NCI-H510A treated with DMSO at 0.1 percent for 48 hours (cell line): ENCODE measurements around the gene RABGAP1L.
A peak's percentile ranks its signal among the peaks of the same experiment; 100 is the strongest.

ENCODE experiments used
- DNase-seq: peaks from one replicate; lab custom pipeline; 2025; lab: John Stamatoyannopoulos, UW

The RABGAP1L gene

DNA sequence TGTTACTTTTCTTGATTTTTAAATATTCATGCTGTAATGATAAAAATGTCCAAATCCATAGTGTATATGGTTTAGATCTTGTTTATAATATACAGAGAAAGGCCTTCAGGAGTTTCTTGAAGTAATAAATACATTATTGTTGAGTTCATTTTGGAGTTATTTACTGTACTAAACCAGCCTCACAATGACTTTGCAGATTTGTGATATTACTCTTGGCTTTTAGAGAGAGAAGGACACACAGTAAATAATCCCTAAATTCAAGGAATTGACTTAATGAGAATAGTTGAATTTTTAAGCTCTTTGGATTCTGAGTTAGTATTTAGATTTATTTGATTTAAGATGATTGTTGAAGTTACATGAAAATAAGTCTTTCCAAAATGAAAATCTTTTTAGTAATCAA lies 38.9 kb downstream of the RABGAP1L start:
- no peak for DNase-seq

DNA sequence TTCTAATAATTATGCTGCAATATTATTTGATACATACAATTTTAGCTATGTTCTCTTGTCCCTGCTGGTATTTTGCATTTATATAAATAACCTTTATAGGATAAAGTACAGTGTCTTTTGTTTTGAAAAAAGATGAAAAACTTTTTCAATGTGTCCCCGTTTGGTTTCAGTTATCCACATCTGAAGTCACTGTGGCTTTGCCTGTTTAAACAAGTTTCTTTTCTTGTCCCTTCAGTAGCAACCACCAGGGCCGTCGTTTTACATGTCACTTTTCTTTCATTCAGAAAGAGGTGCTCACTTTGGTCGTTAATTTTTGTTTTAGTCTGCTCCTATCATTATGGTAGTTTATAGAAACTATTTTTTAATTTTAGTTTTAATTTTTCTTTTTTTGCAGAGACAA lies 41.4 kb downstream of the RABGAP1L start:
- no peak for DNase-seq

- DNase-seq: no peak
These were observed 45.5 kb downstream of the RABGAP1L start for GRCh38 chr1:174204697-174205308.

- no peak for DNase-seq
These were observed 47.0 kb downstream of the RABGAP1L start for GRCh38 chr1:174206148-174206836.

DNA sequence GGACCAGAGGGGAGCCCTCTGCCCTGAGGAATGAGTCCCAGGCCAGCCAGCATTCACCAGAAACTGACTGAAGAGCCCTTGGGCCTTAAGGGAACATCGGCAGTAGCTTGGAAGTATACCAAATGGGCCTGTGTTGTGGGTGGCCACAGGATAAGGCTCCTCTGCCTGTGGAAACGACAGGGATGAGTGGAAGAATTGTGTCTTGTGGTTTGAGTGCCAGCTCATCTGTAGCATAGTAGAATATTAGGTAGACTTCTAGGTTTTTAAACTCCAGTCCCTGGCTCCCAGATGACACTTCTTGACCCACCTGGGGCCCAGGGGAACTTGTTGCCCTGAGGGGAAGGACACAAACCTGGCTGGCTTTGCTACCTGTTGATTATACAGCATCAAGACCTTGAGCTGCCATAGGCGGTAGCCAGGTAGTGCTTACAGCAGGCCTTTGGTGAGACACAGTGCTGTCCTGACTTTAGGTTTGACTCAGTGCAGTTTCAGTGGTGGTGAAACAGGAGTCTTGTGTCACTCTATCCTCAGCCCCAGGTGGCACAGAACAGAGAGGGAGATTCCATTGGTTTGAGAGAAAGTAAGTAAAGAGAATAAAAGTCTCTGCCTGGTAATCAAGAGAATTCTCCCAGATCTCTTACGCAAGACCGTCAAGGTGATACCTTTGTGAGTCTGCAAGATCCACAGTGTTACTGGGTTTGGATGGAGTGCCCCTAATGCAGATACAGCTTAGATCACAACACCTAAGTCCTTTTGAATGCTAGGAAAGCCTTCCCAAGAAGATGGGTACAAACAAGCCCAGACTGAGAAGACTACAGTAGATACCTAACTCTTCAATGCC lies 50.2 kb downstream of the RABGAP1L start:
- DNase-seq: no peak

- DNase-seq: no peak
These were observed 52.2 kb downstream of the RABGAP1L start for GRCh38 chr1:174211486-174211885.

DNA sequence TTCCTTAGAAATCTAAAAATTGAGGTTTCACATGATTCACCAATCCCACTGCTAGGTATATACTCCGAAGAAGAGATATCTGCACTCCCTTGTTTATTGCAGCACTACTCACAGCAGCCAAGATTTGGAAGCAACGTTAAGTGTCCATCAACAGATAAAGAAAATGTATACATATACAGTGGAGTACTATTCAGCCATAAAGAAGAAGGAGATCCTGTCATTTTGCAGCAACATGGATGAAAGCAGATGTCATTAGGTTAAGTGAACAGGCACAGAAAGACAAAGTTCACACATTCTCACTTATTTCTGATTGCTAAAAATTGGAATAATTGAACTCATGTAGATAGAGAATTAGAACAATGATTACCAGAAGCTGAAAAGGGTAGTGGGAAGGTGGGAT lies 56.4 kb downstream of the RABGAP1L start:
- no peak for DNase-seq

GRCh38 chr1:174217248-174217647 lies 57.9 kb downstream of the RABGAP1L start:
- DNase-seq: no peak

DNA sequence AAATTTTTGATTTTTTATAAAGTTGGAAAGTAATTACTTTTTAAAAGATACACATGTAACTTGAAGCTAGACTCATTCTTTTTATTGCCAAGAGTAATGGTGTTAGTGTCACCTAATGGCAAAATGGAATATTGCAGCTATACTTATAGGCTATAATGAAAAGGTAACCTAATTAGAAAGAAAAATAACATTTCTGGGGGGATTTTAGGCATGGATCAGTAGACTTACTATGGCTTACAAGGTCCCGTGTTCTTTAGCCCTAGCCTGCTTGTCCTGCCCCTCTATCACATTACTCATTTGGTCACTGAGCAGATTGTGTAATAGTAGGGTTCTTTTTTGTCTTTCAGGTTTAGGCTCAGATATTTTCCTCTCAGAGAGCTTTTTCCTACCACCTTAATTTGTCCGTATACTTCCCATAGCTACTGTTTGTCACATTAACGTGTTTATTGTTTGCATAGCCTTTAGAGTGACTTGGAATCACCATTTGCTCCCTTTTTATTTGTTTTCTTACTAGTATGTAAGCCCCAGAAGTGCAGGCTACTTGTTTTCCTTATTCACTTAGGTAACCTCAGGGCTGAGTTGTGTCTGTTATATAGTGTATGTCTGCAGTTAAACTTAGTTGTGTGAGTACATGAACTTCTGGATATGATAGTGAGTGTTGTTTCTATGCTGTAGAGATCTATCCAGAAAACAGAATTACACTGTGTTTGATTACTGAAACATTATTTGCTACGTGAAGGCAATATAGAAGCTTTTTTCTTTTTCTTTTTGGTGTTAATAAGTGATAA lies 58.7 kb downstream of the RABGAP1L start:
- peak; percentile 56 for DNase-seq

- DNase-seq: no peak
These were observed 59.7 kb downstream of the RABGAP1L start for GRCh38 chr1:174218983-174219382.

- DNase-seq: no peak
These were observed 60.5 kb downstream of the RABGAP1L start for GRCh38 chr1:174219606-174220370.

- no peak for DNase-seq
These were observed 62.4 kb downstream of the RABGAP1L start for GRCh38 chr1:174221681-174222080.

DNA sequence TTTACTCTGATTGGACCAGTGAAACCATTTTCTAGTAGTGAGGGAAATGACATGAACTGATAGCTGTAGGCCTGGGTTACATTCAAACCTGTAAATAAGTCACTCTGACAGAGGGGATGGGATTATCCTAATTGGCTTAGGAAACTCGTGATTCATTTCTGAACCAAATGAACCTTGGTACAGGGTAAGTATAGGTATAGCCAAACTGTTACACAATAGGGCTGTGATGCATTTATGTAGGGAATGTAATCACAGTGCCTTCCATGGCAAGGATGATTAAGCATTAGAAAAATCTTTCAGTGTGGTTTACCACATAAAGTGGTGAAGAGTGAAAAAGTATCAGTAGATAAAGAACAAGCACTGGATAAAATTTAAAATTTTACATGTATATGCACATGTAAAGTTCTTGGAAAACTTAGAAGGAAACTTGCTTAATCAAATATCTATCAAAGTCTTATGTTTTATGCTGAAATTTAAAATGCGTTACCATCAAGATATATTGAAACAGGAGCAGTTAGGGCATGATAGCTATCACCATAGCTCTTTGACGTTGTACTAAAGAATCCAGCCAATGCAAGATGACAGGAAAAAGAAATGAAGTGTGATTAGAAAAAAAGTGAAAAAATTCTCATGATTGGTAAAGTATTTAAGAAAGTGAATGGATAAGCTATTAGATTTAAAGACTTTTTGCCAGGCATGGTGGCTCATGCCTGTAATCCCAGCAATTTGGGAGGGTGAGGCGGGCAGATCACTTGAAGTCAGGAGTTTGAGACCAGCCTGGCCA lies 63.0 kb downstream of the RABGAP1L start:
- no peak for DNase-seq

GRCh38 chr1:174224641-174225040 lies 65.3 kb downstream of the RABGAP1L start:
- no peak for DNase-seq

- DNase-seq: no peak
These were observed 66.3 kb downstream of the RABGAP1L start for GRCh38 chr1:174225499-174226204.

- no peak for DNase-seq
These were observed 71.1 kb downstream of the RABGAP1L start for GRCh38 chr1:174230399-174230798.

- no peak for DNase-seq
These were observed 73.4 kb downstream of the RABGAP1L start for GRCh38 chr1:174232761-174233160.

DNA sequence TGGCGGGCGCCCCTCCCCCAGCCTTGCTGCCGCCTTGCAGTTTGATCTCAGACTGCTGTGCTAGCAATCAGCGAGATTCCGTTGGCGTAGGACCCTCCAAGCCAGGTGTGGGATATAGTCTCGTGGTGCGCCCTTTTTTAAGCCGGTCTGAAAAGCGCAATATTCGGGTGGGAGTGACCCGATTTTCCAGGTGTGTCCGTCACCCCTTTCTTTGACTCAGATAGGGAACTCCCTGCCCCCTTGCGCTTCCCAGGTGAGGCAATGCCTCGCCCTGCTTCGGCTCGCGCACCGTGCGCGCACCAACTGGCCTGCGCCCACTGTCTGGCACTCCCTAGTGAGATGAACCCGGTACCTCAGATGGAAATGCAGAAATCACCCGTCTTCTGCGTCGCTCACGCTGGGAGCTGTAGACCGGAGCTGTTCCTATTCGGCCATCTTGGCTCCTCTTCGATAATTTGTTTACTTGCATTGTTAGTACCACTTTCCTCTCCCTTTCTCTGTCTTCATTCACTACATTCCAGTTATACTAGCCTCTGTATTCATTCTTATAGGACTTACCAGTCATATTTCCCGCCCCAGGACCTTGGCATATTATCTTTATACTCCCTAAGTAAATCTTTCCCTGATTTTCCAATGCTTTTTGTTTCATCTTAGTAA lies 79.7 kb downstream of the RABGAP1L start:
- DNase-seq: peak; percentile 48

DNA sequence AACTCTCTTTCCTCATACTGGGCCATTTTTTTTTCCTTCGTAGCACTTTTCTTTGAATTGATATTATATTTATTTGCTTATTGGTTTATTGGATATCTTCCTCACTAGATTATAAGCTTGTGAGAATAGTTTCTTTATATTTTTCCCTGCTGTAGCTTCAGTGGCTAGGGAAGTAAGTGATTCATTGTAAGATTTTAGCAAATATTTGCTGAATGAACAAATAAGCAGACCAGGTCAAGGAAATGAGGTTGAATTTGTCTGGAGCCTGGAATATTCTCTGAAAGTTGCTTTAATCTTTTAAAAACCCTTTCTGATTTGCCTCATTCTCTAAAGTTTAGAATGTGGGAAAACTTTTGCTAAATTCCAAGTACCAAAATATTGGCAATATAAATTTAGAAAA lies 80.2 kb downstream of the RABGAP1L start:
- DNase-seq: no peak
